ENCODE results near the gene PHIP. TPM values are rescaled to one million over a fixed set of nuclear protein-coding genes. Genes with fewer than 3 reads are reported as not detected.

Gene PHIP
- total RNA-seq, 4 donors from 2014 or later = 17.1 to 38.5 (median 25.7) TPM

DNA sequence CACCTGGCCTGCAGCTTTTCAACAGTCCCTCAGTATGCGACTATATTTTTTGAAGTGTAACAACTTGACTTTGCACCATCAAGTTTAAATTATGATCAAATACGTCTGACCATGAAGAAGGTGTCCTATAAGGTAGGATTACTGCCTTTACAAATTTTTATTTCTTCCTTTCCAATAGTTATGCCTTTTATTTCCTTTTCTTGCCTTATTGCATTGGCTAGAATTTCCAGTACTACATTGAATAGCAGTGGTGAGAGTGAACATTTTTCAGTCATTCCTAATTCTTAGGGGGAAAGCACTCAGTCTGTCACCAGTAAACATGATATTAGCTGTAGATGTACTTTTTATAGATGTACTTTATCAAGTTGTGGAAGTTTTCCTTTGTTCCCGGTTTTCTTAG is 129.3 kb downstream of the PHIP start:
- TF ChIP-seq POLR2A (IDR thresholded peaks at IDR 0.05) (no peak), POLR2AphosphoS5 (IDR thresholded peaks at IDR 0.05) (no peak), EP300 (IDR thresholded peaks at IDR 0.05) (no peak)
- TF ChIP-seq, protein P1, sequence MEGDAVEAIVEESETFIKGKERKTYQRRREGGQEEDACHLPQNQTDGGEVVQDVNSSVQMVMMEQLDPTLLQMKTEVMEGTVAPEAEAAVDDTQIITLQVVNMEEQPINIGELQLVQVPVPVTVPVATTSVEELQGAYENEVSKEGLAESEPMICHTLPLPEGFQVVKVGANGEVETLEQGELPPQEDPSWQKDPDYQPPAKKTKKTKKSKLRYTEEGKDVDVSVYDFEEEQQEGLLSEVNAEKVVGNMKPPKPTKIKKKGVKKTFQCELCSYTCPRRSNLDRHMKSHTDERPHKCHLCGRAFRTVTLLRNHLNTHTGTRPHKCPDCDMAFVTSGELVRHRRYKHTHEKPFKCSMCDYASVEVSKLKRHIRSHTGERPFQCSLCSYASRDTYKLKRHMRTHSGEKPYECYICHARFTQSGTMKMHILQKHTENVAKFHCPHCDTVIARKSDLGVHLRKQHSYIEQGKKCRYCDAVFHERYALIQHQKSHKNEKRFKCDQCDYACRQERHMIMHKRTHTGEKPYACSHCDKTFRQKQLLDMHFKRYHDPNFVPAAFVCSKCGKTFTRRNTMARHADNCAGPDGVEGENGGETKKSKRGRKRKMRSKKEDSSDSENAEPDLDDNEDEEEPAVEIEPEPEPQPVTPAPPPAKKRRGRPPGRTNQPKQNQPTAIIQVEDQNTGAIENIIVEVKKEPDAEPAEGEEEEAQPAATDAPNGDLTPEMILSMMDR (IDR thresholded peaks at IDR 0.05) = no peak
- no peak overlapping the region for H3K27ac ChIP-seq
- H3K27me3 ChIP-seq = no peaks in the 10 kb centered on the region
- DNase-seq (ENCODE audit: low spot score in 2 of 2) = no peak
- peaks cover 7% of the 10 kb centered on the region for H3K9me3 ChIP-seq
- H3K4me1 ChIP-seq = no peaks in the 10 kb centered on the region
- H3K4me3 ChIP-seq = no peak overlapping the region
- WGBS = 98% methylated on average over 3 of the region's 3 CpGs
- peaks cover 96% of the 10 kb centered on the region for H3K36me3 ChIP-seq

- H3K27me3 ChIP-seq = no peaks in the 10 kb centered on the region
- H3K4me3 ChIP-seq = no peak overlapping the region
- no peak overlapping the region for H3K27ac ChIP-seq
- H3K9me3 ChIP-seq = peaks cover 7% of the 10 kb centered on the region
- H3K4me1 ChIP-seq = no peaks in the 10 kb centered on the region
- no peak for DNase-seq (ENCODE audit: low spot score in 2 of 2)
- H3K36me3 ChIP-seq = peaks cover 94% of the 10 kb centered on the region
- WGBS = 94% methylated on average over 2 of the region's 2 CpGs
- TF ChIP-seq, protein P1 (IDR thresholded peaks at IDR 0.05) = no peak
- no peak for TF ChIP-seq POLR2A (IDR thresholded peaks at IDR 0.05)
- TF ChIP-seq POLR2AphosphoS5 (IDR thresholded peaks at IDR 0.05) = no peak
- no peak for TF ChIP-seq EP300 (IDR thresholded peaks at IDR 0.05)
These were observed 130.1 kb downstream of the PHIP start for GRCh38 chr6:78947962-78948361.

DNA sequence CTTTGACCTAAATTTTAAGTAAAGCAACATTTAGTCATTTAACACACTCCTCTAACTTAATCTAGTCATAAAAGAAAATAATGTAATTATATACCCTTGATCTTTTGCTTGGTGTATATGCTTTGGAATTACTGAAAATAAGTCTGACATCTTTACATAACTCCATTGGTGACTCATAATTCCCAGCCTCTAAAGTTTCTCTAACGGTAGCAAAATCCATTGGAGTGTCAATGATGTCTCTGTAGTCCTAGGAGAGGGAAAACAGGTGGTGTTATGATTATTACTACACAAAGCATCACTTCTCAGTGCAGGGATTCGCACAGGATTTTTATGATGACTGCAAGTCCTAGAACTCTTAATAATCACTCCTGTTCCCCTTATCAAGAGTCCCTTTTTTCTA is 130.5 kb downstream of the PHIP start:
- TF ChIP-seq EP300 (IDR thresholded peaks at IDR 0.05) (no peak), POLR2A (IDR thresholded peaks at IDR 0.05) (no peak), POLR2AphosphoS5 (IDR thresholded peaks at IDR 0.05) (no peak)
- TF ChIP-seq, protein P1 (IDR thresholded peaks at IDR 0.05) = no peak
- no peak for DNase-seq (ENCODE audit: low spot score in 2 of 2)
- 82% methylated on average over 2 of the region's 2 CpGs for WGBS

GRCh38 chr6:78942446-78942845 is 135.6 kb downstream of the PHIP start:
- Histone ChIP-seq H3K4me3 (no peak overlapping the region), H3K27ac (no peak overlapping the region), H3K27me3 (no peaks in the 10 kb centered on the region), H3K36me3 (peaks cover 70% of the 10 kb centered on the region), H3K4me1 (no peaks in the 10 kb centered on the region), H3K9me3 (no peaks in the 10 kb centered on the region)
- WGBS = 97% methylated on average over 1 of the region's 1 CpG
- no peak for DNase-seq (ENCODE audit: low spot score in 2 of 2)
- TF ChIP-seq POLR2AphosphoS5 (IDR thresholded peaks at IDR 0.05) (no peak), POLR2A (IDR thresholded peaks at IDR 0.05) (no peak), EP300 (IDR thresholded peaks at IDR 0.05) (no peak)
- TF ChIP-seq, protein P1 (IDR thresholded peaks at IDR 0.05) = no peak

More for the DNA sequence above, 130.5 kb downstream of the PHIP start:
- Histone ChIP-seq H3K36me3 (peaks cover 92% of the 10 kb centered on the region), H3K4me3 (no peak overlapping the region), H3K27me3 (no peaks in the 10 kb centered on the region), H3K9me3 (peaks cover 7% of the 10 kb centered on the region), H3K27ac (no peak overlapping the region), H3K4me1 (no peaks in the 10 kb centered on the region)

- WGBS = 97% methylated on average over 2 of the region's 2 CpGs
- no peak overlapping the region for H3K27ac ChIP-seq
- peaks cover 17% of the 10 kb centered on the region for H3K36me3 ChIP-seq
- no peaks in the 10 kb centered on the region for H3K4me1 ChIP-seq
- no peak overlapping the region for H3K4me3 ChIP-seq
- peaks cover 3% of the 10 kb centered on the region for H3K9me3 ChIP-seq
- no peaks in the 10 kb centered on the region for H3K27me3 ChIP-seq
- TF ChIP-seq POLR2AphosphoS5 (IDR thresholded peaks at IDR 0.05) (no peak), POLR2A (IDR thresholded peaks at IDR 0.05) (no peak), EP300 (IDR thresholded peaks at IDR 0.05) (no peak)
- TF ChIP-seq, protein P1 (IDR thresholded peaks at IDR 0.05) = no peak
- no peak for DNase-seq (ENCODE audit: low spot score in 2 of 2)
These were observed 141.5 kb downstream of the PHIP start for GRCh38 chr6:78936515-78936914.

Measured in suprapubic skin (tissue), 4 donors.